ENCODE measurements around the gene CLDN20.

Gene CLDN20

GRCh38 chr6:155252581-155252980, 11.2 kb upstream of the CLDN20 start:
- no peak overlapping the region for H3K4me3 ChIP-seq (ENCODE audit: low read length)
- DNase-seq (ENCODE audit: low read depth): no peak
- no peak for TF ChIP-seq CTCF (conservative IDR thresholded peaks at IDR 0.05; ENCODE audit: low read length)

GRCh38 chr6:155253337-155253736, 10.5 kb upstream of the CLDN20 start:
- no peak overlapping the region for H3K4me3 ChIP-seq (ENCODE audit: low read length)
- TF ChIP-seq CTCF (conservative IDR thresholded peaks at IDR 0.05; ENCODE audit: low read length): no peak
- DNase-seq (ENCODE audit: low read depth): no peak

- no peak for DNase-seq (ENCODE audit: low read depth)
- TF ChIP-seq CTCF (conservative IDR thresholded peaks at IDR 0.05; ENCODE audit: low read length): no peak
- H3K4me3 ChIP-seq (ENCODE audit: low read length): no peak overlapping the region
Measured at GRCh38 chr6:155254139-155254538, 9.7 kb upstream of the CLDN20 start.

- peak; percentile 56 for DNase-seq (ENCODE audit: low read depth)
- TF ChIP-seq CTCF (conservative IDR thresholded peaks at IDR 0.05; ENCODE audit: low read length): no peak
Measured at GRCh38 chr6:155256122-155256795, 7.6 kb upstream of the CLDN20 start.

GRCh38 chr6:155257796-155258195, 6.0 kb upstream of the CLDN20 start:
- no peak overlapping the region for H3K4me3 ChIP-seq (ENCODE audit: low read length)
- DNase-seq (ENCODE audit: low read depth): no peak
- TF ChIP-seq CTCF (conservative IDR thresholded peaks at IDR 0.05; ENCODE audit: low read length): no peak

More at GRCh38 chr6:155256122-155256795, 7.6 kb upstream of the CLDN20 start:
- H3K4me3 ChIP-seq (ENCODE audit: low read length): no peak overlapping the region

GRCh38 chr6:155259204-155259603, 4.6 kb upstream of the CLDN20 start:
- DNase-seq (ENCODE audit: low read depth): no peak
- TF ChIP-seq CTCF (conservative IDR thresholded peaks at IDR 0.05; ENCODE audit: low read length): no peak
- no peak overlapping the region for H3K4me3 ChIP-seq (ENCODE audit: low read length)

GRCh38 chr6:155259897-155260296, 3.9 kb upstream of the CLDN20 start:
- no peak for DNase-seq (ENCODE audit: low read depth)
- no peak overlapping the region for H3K4me3 ChIP-seq (ENCODE audit: low read length)
- no peak for TF ChIP-seq CTCF (conservative IDR thresholded peaks at IDR 0.05; ENCODE audit: low read length)
